ENCODE data around the gene MLH3. TPM values are rescaled to one million over a fixed set of nuclear protein-coding genes. Genes with fewer than 3 reads are reported as not detected.

Gene MLH3
- total and polyA plus RNA-seq, 2 donors (not counting 1 experiment from before 2014, with no cell fraction given) = 12.2 to 53.8 TPM

- no peak overlapping the region for H3K4me2 ChIP-seq (ENCODE audit: extremely low read depth, insufficient read depth, low read length)
- H3K4me3 ChIP-seq (replicated peaks in 1 of 4; ENCODE audit: control extremely low read depth in 1 of 4, insufficient read depth in 1 of 4, low read depth in 3 of 4, low read length in 4 of 4) = no peak overlapping the region
- H3K9me3 ChIP-seq (ENCODE audit: control insufficient read depth, insufficient read depth, low read depth, low read length) = no peaks in the 10 kb centered on the region
- no peak for DNase-seq (ENCODE audit: low read depth in 2 of 2)
- H3K27ac ChIP-seq (ENCODE audit: insufficient read depth, low read length) = no peak overlapping the region
- H3K27me3 ChIP-seq (ENCODE audit: control insufficient read depth, insufficient read depth, low read length) = no peaks in the 10 kb centered on the region
- TF ChIP-seq EZH2 (IDR thresholded peaks at IDR 0.05; ENCODE audit: low read length, missing control alignments) (no peak), CTCF (conservative IDR thresholded peaks at IDR 0.05 in 1 of 2, IDR thresholded peaks at IDR 0.05 in 1 of 2; ENCODE audit: low read depth in 1 of 2, low read length in 2 of 2) (peak; percentile 17 to 56)
- H3K9ac ChIP-seq (ENCODE audit: insufficient read depth, low read length) = no peak overlapping the region
- no peaks in the 10 kb centered on the region for H3K4me1 ChIP-seq (ENCODE audit: control insufficient read depth, extremely low read depth, insufficient read depth, low read length)
- H2AFZ ChIP-seq (ENCODE audit: low read length) = no peak overlapping the region
- peaks cover 9% of the 10 kb centered on the region for H3K36me3 ChIP-seq (ENCODE audit: control insufficient read depth, insufficient read depth, low read length)
- no peaks in the 10 kb centered on the region for H3K79me2 ChIP-seq (ENCODE audit: control insufficient read depth, insufficient read depth, low read length)
- H4K20me1 ChIP-seq (ENCODE audit: control insufficient read depth, extremely low read depth, insufficient read depth, low read length) = no peaks in the 10 kb centered on the region
Observed at GRCh38 chr14:75022655-75023054, 28.6 kb downstream of the MLH3 start.

- no peak overlapping the region for H3K27ac ChIP-seq (ENCODE audit: insufficient read depth, low read length)
- H3K27me3 ChIP-seq (ENCODE audit: control insufficient read depth, insufficient read depth, low read length) = no peaks in the 10 kb centered on the region
- no peak overlapping the region for H2AFZ ChIP-seq (ENCODE audit: low read length)
- H3K9ac ChIP-seq (ENCODE audit: insufficient read depth, low read length) = no peak overlapping the region
- no peaks in the 10 kb centered on the region for H3K9me3 ChIP-seq (ENCODE audit: control insufficient read depth, insufficient read depth, low read depth, low read length)
- H3K36me3 ChIP-seq (ENCODE audit: control insufficient read depth, insufficient read depth, low read length) = peaks cover 12% of the 10 kb centered on the region
- H3K4me1 ChIP-seq (ENCODE audit: control insufficient read depth, extremely low read depth, insufficient read depth, low read length) = no peaks in the 10 kb centered on the region
- no peak overlapping the region for H3K4me2 ChIP-seq (ENCODE audit: extremely low read depth, insufficient read depth, low read length)
- no peak overlapping the region for H3K4me3 ChIP-seq (replicated peaks in 1 of 4; ENCODE audit: control extremely low read depth in 1 of 4, insufficient read depth in 1 of 4, low read depth in 3 of 4, low read length in 4 of 4)
- no peak for TF ChIP-seq EZH2 (IDR thresholded peaks at IDR 0.05; ENCODE audit: low read length, missing control alignments)
- no peak for TF ChIP-seq CTCF (conservative IDR thresholded peaks at IDR 0.05 in 1 of 2, IDR thresholded peaks at IDR 0.05 in 1 of 2; ENCODE audit: low read depth in 1 of 2, low read length in 2 of 2)
- H4K20me1 ChIP-seq (ENCODE audit: control insufficient read depth, extremely low read depth, insufficient read depth, low read length) = no peaks in the 10 kb centered on the region
- no peak for DNase-seq (ENCODE audit: low read depth in 2 of 2)
- H3K79me2 ChIP-seq (ENCODE audit: control insufficient read depth, insufficient read depth, low read length) = no peaks in the 10 kb centered on the region
Observed at GRCh38 chr14:75018694-75019093, 32.6 kb downstream of the MLH3 start.

- no peak overlapping the region for H2AFZ ChIP-seq (ENCODE audit: low read length)
- H3K36me3 ChIP-seq (ENCODE audit: control insufficient read depth, insufficient read depth, low read length) = peaks cover 9% of the 10 kb centered on the region
- no peak for DNase-seq (ENCODE audit: low read depth in 2 of 2)
- H3K4me1 ChIP-seq (ENCODE audit: control insufficient read depth, extremely low read depth, insufficient read depth, low read length) = peaks cover 2% of the 10 kb centered on the region
- no peaks in the 10 kb centered on the region for H3K79me2 ChIP-seq (ENCODE audit: control insufficient read depth, insufficient read depth, low read length)
- H3K9ac ChIP-seq (ENCODE audit: insufficient read depth, low read length) = no peak overlapping the region
- no peaks in the 10 kb centered on the region for H3K27me3 ChIP-seq (ENCODE audit: control insufficient read depth, insufficient read depth, low read length)
- no peak overlapping the region for H3K27ac ChIP-seq (ENCODE audit: insufficient read depth, low read length)
- H3K9me3 ChIP-seq (ENCODE audit: control insufficient read depth, insufficient read depth, low read depth, low read length) = no peaks in the 10 kb centered on the region
- H3K4me2 ChIP-seq (ENCODE audit: extremely low read depth, insufficient read depth, low read length) = no peak overlapping the region
- no peaks in the 10 kb centered on the region for H4K20me1 ChIP-seq (ENCODE audit: control insufficient read depth, extremely low read depth, insufficient read depth, low read length)
- TF ChIP-seq CTCF (conservative IDR thresholded peaks at IDR 0.05 in 1 of 2, IDR thresholded peaks at IDR 0.05 in 1 of 2; ENCODE audit: low read depth in 1 of 2, low read length in 2 of 2) (no peak), EZH2 (IDR thresholded peaks at IDR 0.05; ENCODE audit: low read length, missing control alignments) (no peak)
- no peak overlapping the region for H3K4me3 ChIP-seq (replicated peaks in 1 of 4; ENCODE audit: control extremely low read depth in 1 of 4, insufficient read depth in 1 of 4, low read depth in 3 of 4, low read length in 4 of 4)
Observed at GRCh38 chr14:75016815-75017214, 34.5 kb downstream of the MLH3 start.

All from fibroblast of lung (primary cell).